ENCODE measurements around the gene LGR4. TPM values are rescaled to one million over a fixed set of nuclear protein-coding genes. Genes with fewer than 3 reads are reported as not detected.
A peak's percentile ranks its signal among the peaks of the same experiment; 100 is the strongest.

The LGR4 gene
- total RNA-seq, 1 donor from 2014 or later: 13.0 TPM

- H3K27ac ChIP-seq (replicated peaks): no peak overlapping the region
- H3K4me3 ChIP-seq: no peak overlapping the region
- no peaks in the 10 kb centered on the region for H3K9me3 ChIP-seq (replicated peaks)
- no peaks in the 10 kb centered on the region for H3K4me1 ChIP-seq
- peaks cover 19% of the 10 kb centered on the region for H3K36me3 ChIP-seq
- H3K27me3 ChIP-seq (ENCODE audit: low read depth): no peaks in the 10 kb centered on the region
- intact Hi-C loops (cut with micrococcal nuclease): loop anchor here (5.0 kb wide), 1 partner anchor 304 kb away; no protein-coding TSS in a partner anchor
- peak; percentile 90 for TF ChIP-seq CTCF (IDR thresholded peaks at IDR 0.05; ENCODE audit: borderline replicate concordance)
- no peak for DNase-seq
These were observed 13.6 kb upstream of the LGR4 start for GRCh38 chr11:27485930-27486773.

GRCh38 chr11:27482793-27483192 is 10.2 kb upstream of the LGR4 start:
- no peaks in the 10 kb centered on the region for H3K27me3 ChIP-seq (ENCODE audit: low read depth)
- TF ChIP-seq CTCF (IDR thresholded peaks at IDR 0.05; ENCODE audit: borderline replicate concordance): no peak
- H3K4me3 ChIP-seq: no peak overlapping the region
- H3K36me3 ChIP-seq: no peaks in the 10 kb centered on the region
- H3K27ac ChIP-seq (replicated peaks): no peak overlapping the region
- DNase-seq: no peak
- intact Hi-C loops (cut with micrococcal nuclease): no loop called here
- no peaks in the 10 kb centered on the region for H3K4me1 ChIP-seq
- H3K9me3 ChIP-seq (replicated peaks): no peaks in the 10 kb centered on the region

GRCh38 chr11:27481992-27482391 is 9.4 kb upstream of the LGR4 start:
- no peaks in the 10 kb centered on the region for H3K9me3 ChIP-seq (replicated peaks)
- H3K4me1 ChIP-seq: no peaks in the 10 kb centered on the region
- H3K36me3 ChIP-seq: no peaks in the 10 kb centered on the region
- no peak overlapping the region for H3K27ac ChIP-seq (replicated peaks)
- intact Hi-C loops (cut with micrococcal nuclease): no loop called here
- H3K4me3 ChIP-seq: no peak overlapping the region
- no peak for TF ChIP-seq CTCF (IDR thresholded peaks at IDR 0.05; ENCODE audit: borderline replicate concordance)
- no peak for DNase-seq
- H3K27me3 ChIP-seq (ENCODE audit: low read depth): no peaks in the 10 kb centered on the region

DNA sequence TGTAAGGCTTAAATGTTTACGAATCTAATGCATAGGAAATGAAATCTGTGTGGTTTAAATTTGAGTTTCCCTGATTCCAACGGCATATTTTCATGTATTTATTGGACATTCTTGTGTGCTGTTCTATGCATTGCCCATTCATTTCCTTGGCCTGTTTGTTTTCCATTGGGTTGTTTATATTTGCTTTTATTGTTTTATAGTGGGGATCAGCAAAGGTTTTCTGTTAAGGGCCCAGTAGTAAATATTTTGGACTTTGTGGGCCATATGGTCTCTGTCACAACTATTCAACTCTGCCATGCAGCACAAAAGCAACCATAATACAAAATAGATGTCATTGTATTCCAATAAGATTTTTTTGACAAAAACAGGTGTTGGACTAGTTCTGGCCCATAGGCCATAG is 5.2 kb upstream of the LGR4 start:
- no peak for DNase-seq
- H3K9me3 ChIP-seq (replicated peaks): no peaks in the 10 kb centered on the region
- H3K27me3 ChIP-seq (ENCODE audit: low read depth): no peaks in the 10 kb centered on the region
- intact Hi-C loops (cut with micrococcal nuclease): no loop called here
- no peaks in the 10 kb centered on the region for H3K4me1 ChIP-seq
- no peak for TF ChIP-seq CTCF (IDR thresholded peaks at IDR 0.05; ENCODE audit: borderline replicate concordance)
- H3K36me3 ChIP-seq: no peaks in the 10 kb centered on the region
- H3K27ac ChIP-seq (replicated peaks): no peak overlapping the region
- no peak overlapping the region for H3K4me3 ChIP-seq

GRCh38 chr11:27477243-27477642 is 4.7 kb upstream of the LGR4 start:
- intact Hi-C loops (cut with micrococcal nuclease): no loop called here
- Histone ChIP-seq H3K27ac (replicated peaks) (no peak overlapping the region), H3K36me3 (no peaks in the 10 kb centered on the region), H3K27me3 (ENCODE audit: low read depth) (no peaks in the 10 kb centered on the region), H3K4me3 (no peak overlapping the region), H3K9me3 (replicated peaks) (no peaks in the 10 kb centered on the region), H3K4me1 (no peaks in the 10 kb centered on the region)
- no peak for DNase-seq
- no peak for TF ChIP-seq CTCF (IDR thresholded peaks at IDR 0.05; ENCODE audit: borderline replicate concordance)
